Osteoblast (primary cell): Measurements from ENCODE around the gene NQO1. TPM values are rescaled to one million over a fixed set of nuclear protein-coding genes. Genes with fewer than 3 reads are reported as not detected.
"Not testable (repeated sequence)": the region's sequence is repeated elsewhere in the genome, so short reads cannot be mapped to it uniquely, and the experiment has no call there.

Experiments used
- DNase-seq: peaks from one replicate; pipeline ENCODE4 v3.0.0; 2011; ENCODE audit warnings: low spot score, mixed read lengths; ENCODE audit not compliant: insufficient read length; ENCODE audit errors: missing footprints
- H2AFZ ChIP-seq: 2 replicates; pipeline ENCODE4 v1.6.0; 2011; ENCODE audit warnings: mild to moderate bottlenecking, low read length
- H3K27ac ChIP-seq: 2 replicates; pipeline ENCODE4 v1.5.1; 2011; ENCODE audit warnings: mild to moderate bottlenecking, low read depth, low read length, moderate library complexity
- H3K27me3 ChIP-seq: 2 replicates; pipeline ENCODE4 v1.6.0; 2012; ENCODE audit warnings: mild to moderate bottlenecking, control low read depth, inconsistent platforms, low read length, moderate library complexity; ENCODE audit not compliant: insufficient read depth
- H3K36me3 ChIP-seq: 2 replicates; pipeline ENCODE4 v1.5.1; 2011; ENCODE audit warnings: mild to moderate bottlenecking, low read length, control low read depth, moderate library complexity; ENCODE audit not compliant: insufficient read depth
- H3K4me1 ChIP-seq: 2 replicates; pipeline ENCODE4 v1.5.1; 2011; ENCODE audit warnings: mild to moderate bottlenecking, low read length, control low read depth, moderate library complexity; ENCODE audit not compliant: insufficient read depth
- H3K4me2 ChIP-seq: 2 replicates; pipeline ENCODE4 v1.6.0; 2011; ENCODE audit warnings: mild to moderate bottlenecking, low read length; ENCODE audit not compliant: insufficient read depth
- H3K4me3 ChIP-seq: fragments of 200-600 bp; sonication (generic); 3 replicates; pipeline ENCODE4 v1.5.1; 2012; ENCODE audit warnings: mild to moderate bottlenecking, low read length, inconsistent platforms; ENCODE audit not compliant: insufficient read depth
- H3K79me2 ChIP-seq: 2 replicates; pipeline ENCODE4 v1.6.0; 2012; ENCODE audit warnings: mild to moderate bottlenecking, low read length, control low read depth, inconsistent platforms; ENCODE audit not compliant: insufficient read depth
- H3K9me3 ChIP-seq: 2 replicates; pipeline ENCODE4 v1.5.1; 2011; ENCODE audit warnings: low read depth, low read length, control low read depth
- H4K20me1 ChIP-seq: 2 replicates; pipeline ENCODE4 v1.6.0; 2012; ENCODE audit warnings: mild to moderate bottlenecking, low read length, control low read depth; ENCODE audit not compliant: insufficient read depth
- CTCF ChIP-seq: IDR thresholded peaks from 2 replicates; pipeline ENCODE4 v1.5.1; 2011; ENCODE audit warnings: mild to moderate bottlenecking, low read depth, low read length, moderate library complexity; ENCODE audit errors: extremely low read depth
- total RNA-seq: library from RNA; depleted of rRNA; stranded (reverse); fragments of >200 nt; gene quantifications from 2 replicates; pipeline ENCODE4 v1.2.3, GENCODE V29; 2012

The NQO1 gene
- total RNA-seq, 1 donor: 327 TPM

DNA sequence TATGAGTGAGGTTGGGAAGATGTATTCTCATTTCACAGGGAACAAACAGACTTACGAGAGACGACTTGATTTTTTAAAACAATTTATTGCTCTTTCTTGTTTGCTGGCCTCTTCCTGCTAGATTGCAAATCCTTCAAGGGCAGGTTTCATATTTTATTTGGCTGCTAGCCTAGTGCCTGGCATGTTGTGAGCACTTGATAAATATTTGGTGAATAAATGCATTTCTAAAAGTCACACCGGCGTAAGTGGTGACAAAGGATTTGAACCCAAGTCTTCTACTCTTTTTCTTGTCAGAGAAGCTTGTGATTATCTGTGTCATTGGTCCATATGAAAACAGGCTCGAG lies 37.2 kb upstream of the NQO1 start:
- Histone ChIP-seq H4K20me1 (peaks cover 6% of the 10 kb centered on the region), H3K9me3 (no peaks in the 10 kb centered on the region), H3K36me3 (no peaks in the 10 kb centered on the region), H3K79me2 (peaks cover 59% of the 10 kb centered on the region), H3K4me1 (peaks cover 12% of the 10 kb centered on the region), H2AFZ (no peak overlapping the region), H3K27me3 (no peaks in the 10 kb centered on the region), H3K4me3 (no peak overlapping the region), H3K4me2 (peak overlapping the region; percentile 99), H3K27ac (no peak overlapping the region)
- TF ChIP-seq CTCF: no peak
- DNase-seq: no peak

DNA sequence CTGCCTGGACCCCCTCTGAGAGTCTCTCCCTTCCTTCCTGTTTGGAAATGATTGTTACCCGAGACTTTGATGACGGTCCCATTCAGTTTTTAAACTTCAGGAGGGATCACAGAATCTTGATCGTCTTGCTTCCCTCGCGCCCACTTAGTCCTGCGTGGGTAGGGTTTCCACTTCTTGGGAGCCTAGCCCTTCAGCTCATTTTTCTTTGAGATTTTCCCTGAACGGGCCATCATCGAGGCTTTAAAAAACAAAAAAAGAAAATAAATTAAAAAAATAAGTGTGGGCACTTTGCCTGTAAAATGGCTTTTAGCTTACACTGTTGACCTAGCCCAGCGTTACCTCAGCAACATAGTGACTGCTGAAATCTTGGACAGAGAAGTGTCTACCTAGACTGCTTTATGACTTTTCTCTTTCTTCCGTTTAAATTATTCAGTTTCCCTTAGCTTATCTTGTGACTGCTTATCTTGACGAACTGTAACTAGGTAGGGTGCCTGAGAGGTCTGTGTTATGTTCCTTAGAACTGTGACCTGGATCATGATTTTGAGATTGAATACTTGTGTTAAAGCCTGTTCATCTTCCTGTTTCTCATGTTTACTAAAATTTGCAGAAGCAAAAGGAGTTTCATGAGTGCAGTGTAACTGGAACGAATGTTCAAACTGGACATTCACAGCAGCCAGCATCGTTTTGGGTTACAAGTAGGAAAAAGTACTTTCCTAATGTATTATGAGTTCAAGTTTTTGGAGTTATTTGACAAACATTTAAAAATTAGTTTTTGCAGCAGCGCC lies 36.6 kb upstream of the NQO1 start:
- Histone ChIP-seq H2AFZ (peak overlapping the region; percentile 99), H3K4me2 (peak overlapping the region; percentile 99), H4K20me1 (peaks cover 6% of the 10 kb centered on the region), H3K27me3 (no peaks in the 10 kb centered on the region), H3K79me2 (peaks cover 57% of the 10 kb centered on the region), H3K36me3 (no peaks in the 10 kb centered on the region), H3K9me3 (no peaks in the 10 kb centered on the region), H3K4me3 (peak overlapping the region; percentile 99), H3K27ac (peak overlapping the region; percentile 85), H3K4me1 (peaks cover 12% of the 10 kb centered on the region)
- DNase-seq: no peak
- TF ChIP-seq CTCF: no peak

- peak within 1 kb of the TSS; percentile 99 for H3K4me3 ChIP-seq
- peaks cover 6% of the 10 kb centered on the region for H4K20me1 ChIP-seq
- H2AFZ ChIP-seq: peak within 1 kb of the TSS; percentile 100
- H3K9me3 ChIP-seq: no peaks in the 10 kb centered on the region
- peaks cover 49% of the 10 kb centered on the region for H3K79me2 ChIP-seq
- TF ChIP-seq CTCF: no peak
- H3K4me1 ChIP-seq: peaks cover 12% of the 10 kb centered on the region
- H3K36me3 ChIP-seq: no peaks in the 10 kb centered on the region
- DNase-seq: peak; percentile 97
- H3K4me2 ChIP-seq: peak within 1 kb of the TSS; percentile 99
- no peaks in the 10 kb centered on the region for H3K27me3 ChIP-seq
- H3K27ac ChIP-seq: peak within 1 kb of the TSS; percentile 85
Observed at GRCh38 chr16:69761983-69762813, 35.8 kb upstream of the NQO1 start, which contains the start of gene WWP2. Gene WWP2, plus strand, starts transcription at chr16:69762332. Its CDS starts 24,679 bp downstream, at chr16:69787011.

GRCh38 chr16:69757375-69757774 lies 31.0 kb upstream of the NQO1 start:
- not testable (repeated sequence) for H3K4me3 ChIP-seq, H3K27ac ChIP-seq, H3K4me2 ChIP-seq, DNase-seq, H3K36me3 ChIP-seq, H3K27me3 ChIP-seq, H4K20me1 ChIP-seq, H3K4me1 ChIP-seq, H3K9me3 ChIP-seq
- Histone ChIP-seq H2AFZ (peak overlapping the region; percentile 56), H3K79me2 (peaks cover 27% of the 10 kb centered on the region)
